Pancreas (tissue), 10 donors: ENCODE results near the gene MROH2A. TPM values are rescaled to one million over a fixed set of nuclear protein-coding genes. Genes with fewer than 3 reads are reported as not detected.

Experiments used
- ATAC-seq, 4 donors: fragments of 200-7000 bp; cut with Tn5 transposase; one replicate each; pipeline versions ENCODE4 v1.8.0 to v1.9.1; 2020; ENCODE audit warnings: mild to moderate bottlenecking in 4 of 4, moderate library complexity in 4 of 4
- DNase-seq, 6 donors: peaks; one replicate each; pipeline ENCODE4 v3.0.0-alpha.2; 2020
- FAIRE-seq: peaks from 2 replicates; lab custom pipeline; 2012; peaks lifted over from hg19 to GRCh38; lab: Jason Lieb, UNC
- H3K27ac ChIP-seq, 4 donors: fragments of 200-600 bp; sonication (generic); 1 replicate in 3 of 4; 2 replicates in 1 of 4; pipeline versions ENCODE4 v1.5.0 to v1.8.0; 2020
- H3K27me3 ChIP-seq, 4 donors: fragments of 200-600 bp; one replicate each; pipeline ENCODE4 v1.8.0; 2021
- H3K36me3 ChIP-seq, 3 donors: fragments of 200-600 bp; sonication (generic) in 1 of 3; one replicate each; pipeline versions ENCODE4 v1.5.0 to v1.8.0; 2020 to 2021
- H3K4me1 ChIP-seq, 3 donors: fragments of 200-600 bp; one replicate each; pipeline ENCODE4 v1.8.0; 2021
- H3K4me3 ChIP-seq, 4 donors: fragments of 200-600 bp; sonication (generic) in 2 of 4; one replicate each; pipeline versions ENCODE4 v1.5.0 to v1.8.0; 2020 to 2021
- H3K9me3 ChIP-seq, 4 donors: fragments of 200-600 bp; one replicate each; pipeline ENCODE4 v1.8.0; 2021
- CTCF ChIP-seq, 4 donors: fragments of 200-600 bp; sonication (generic) in 3 of 4; IDR thresholded peaks; one replicate each; pipeline versions ENCODE4 v1.5.0 to v1.8.0; 2021; ENCODE audit warnings: antibody characterized with exemption in 4 of 4
- WGBS, 2 donors: extraction: QIAGEN DNeasy Blood & Tissue Kit; methylation state at CpG; one replicate each; pipeline ENCODE4 v1.1.7; 2013; 5-methylcytosine and 5-hydroxymethylcytosine counted together
- intact Hi-C, 3 donors: fragments of 100-400 bp; cut with DNase I; formaldehyde crosslinking; loops; one replicate each; pipeline versions ENCODE4 v1.11.1 to v1.14.2; 2022
- polyA plus RNA-seq, 2 donors: library from polyadenylated mRNA; stranded (reverse); fragments of 200-250 nt; gene quantifications; one replicate each; pipeline ENCODE4 v1.2.3, GENCODE V29; 2013
- total RNA-seq, 6 donors: library from RNA; stranded (reverse); fragmentation: NEBNext Ultra II Directional in 4 of 6; extraction: Animal tissue kit (Norgen Biotek cat#: 25700) in 4 of 6; gene quantifications; one replicate each; pipeline versions ENCODE4 v1.2.1 to v1.2.4, GENCODE V29; 2021 to 2023
- donor health status: healthy with polysubstance abuse.
- donor health status: DM: no; HTN: no; CAD: no; lungs with moderate emphysema.
- donor health status: DM: no; HTN: no; CAD: no.
- donor health status: control.
- donor health status: control.
- donor health status: Bipolar disorder and iron deficiency.
- donor health status: DM: yes; HTN: yes; CAD: no.
- donor health status: DM: no; HTN: no; CAD: no.
- donor health status: DM: no; HTN: no; CAD: no.
- donor health status: DM: yes; HTN: yes; CAD: no.

Gene MROH2A
- total and polyA plus RNA-seq, 8 donors = not detected

DNA sequence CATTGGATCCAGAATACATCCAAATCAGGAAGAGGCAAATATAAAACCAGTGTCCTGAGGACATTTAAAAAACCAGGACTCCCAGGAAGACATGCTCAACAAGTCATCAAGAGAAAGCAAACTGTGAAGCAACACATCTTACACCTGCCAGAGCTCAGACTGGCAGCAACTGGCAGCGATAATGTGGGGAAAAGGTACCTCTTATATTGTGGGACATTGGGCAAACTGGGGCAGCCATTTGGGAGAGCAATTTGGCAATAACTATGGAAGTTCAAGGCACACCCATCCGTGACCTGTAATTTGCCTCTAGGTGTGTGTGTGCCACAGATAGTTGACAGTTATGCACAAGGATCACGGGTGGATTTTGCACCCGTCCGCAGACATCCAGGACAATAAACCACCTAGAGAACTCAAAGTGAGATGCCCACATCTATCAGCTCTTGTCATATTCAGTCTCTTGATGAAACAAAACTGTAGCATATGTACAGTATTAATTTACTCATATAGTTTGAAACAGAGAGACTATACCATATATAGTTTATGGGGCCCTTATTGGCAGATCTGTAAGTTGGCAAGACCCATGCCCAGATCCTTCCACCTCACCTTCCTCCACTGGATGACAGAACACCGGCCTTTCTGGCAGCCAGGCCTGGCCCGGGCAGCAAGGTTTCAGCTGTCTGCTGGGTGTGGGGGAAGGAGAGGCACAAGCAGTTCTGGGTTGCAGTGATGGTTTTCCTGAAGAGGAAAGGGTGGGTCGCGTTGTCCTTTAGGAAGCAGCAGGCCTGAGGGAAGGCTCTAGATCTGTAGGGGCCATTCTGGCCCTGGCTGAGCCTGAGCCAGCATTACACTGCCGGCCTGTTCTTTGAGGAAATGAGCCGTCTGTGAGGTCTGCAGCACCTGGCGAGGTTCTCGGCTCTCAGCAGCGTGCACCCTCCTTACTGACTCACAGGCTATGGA lies 57.4 kb downstream of the MROH2A start:
- intact Hi-C loops = no loop called here
- ATAC-seq (no peak), DNase-seq (peak in 1 of 6 donors; percentile 28), FAIRE-seq (no peak)
- no peak for TF ChIP-seq CTCF (IDR thresholded peaks at IDR 0.05)
- WGBS, 2 donors = 83 to 85% methylated on average over 14 of the region's 14 CpGs
- H3K4me3 ChIP-seq = no peak overlapping the region
- no peak overlapping the region for H3K27ac ChIP-seq
- H3K36me3 ChIP-seq = no peaks in the 10 kb centered on the region
- no peaks in the 10 kb centered on the region for H3K4me1 ChIP-seq
- H3K27me3 ChIP-seq = no peaks in the 10 kb centered on the region
- H3K9me3 ChIP-seq = no peaks in the 10 kb centered on the region

- H3K36me3 ChIP-seq = no peaks in the 10 kb centered on the region
- H3K27ac ChIP-seq = no peak overlapping the region
- no peaks in the 10 kb centered on the region for H3K4me1 ChIP-seq
- DNase-seq = no peak
- 95 to 97% methylated on average over 7 of the region's 7 CpGs for WGBS, 2 donors
- intact Hi-C loops = no loop called here
- no peak for ATAC-seq
- no peaks in the 10 kb centered on the region for H3K27me3 ChIP-seq
- FAIRE-seq = no peak
- no peak for TF ChIP-seq CTCF (IDR thresholded peaks at IDR 0.05)
- no peaks in the 10 kb centered on the region for H3K9me3 ChIP-seq
- no peak overlapping the region for H3K4me3 ChIP-seq
These were observed 58.2 kb downstream of the MROH2A start for GRCh38 chr2:233836359-233836758.

DNA sequence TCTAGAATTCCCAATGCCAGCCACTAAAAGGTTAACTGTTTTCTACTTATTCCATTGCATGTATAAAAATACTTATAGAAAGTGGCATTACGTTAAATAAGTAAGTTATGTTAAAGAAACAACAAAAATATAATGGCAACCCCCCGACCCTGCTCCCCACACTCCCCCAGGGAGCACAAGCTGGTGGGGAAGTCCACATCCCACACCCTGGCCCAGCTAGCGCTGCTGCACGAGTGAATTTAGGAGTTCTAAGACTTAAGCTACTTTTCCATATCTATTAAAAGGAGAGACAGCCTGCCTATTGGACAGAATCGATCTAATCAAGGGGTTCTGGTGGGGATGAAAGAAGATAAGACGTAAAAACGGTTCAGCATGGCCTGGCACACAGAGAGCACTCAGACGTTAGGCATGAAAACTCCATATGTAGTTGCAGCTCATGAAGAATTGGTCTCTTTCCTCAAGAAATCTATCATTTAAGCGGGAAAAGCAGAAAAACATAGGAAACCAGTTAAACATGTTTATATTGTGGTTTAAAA lies 59.6 kb downstream of the MROH2A start:
- Histone ChIP-seq H3K27me3 (no peaks in the 10 kb centered on the region), H3K27ac (no peak overlapping the region), H3K4me3 (no peak overlapping the region), H3K9me3 (no peaks in the 10 kb centered on the region), H3K4me1 (no peaks in the 10 kb centered on the region), H3K36me3 (no peaks in the 10 kb centered on the region)
- no peak for ATAC-seq
- WGBS, 2 donors = 87% methylated on average over 9 of the region's 9 CpGs
- intact Hi-C loops = no loop called here
- no peak for FAIRE-seq
- TF ChIP-seq CTCF (IDR thresholded peaks at IDR 0.05) = no peak
- no peak for DNase-seq

- no peaks in the 10 kb centered on the region for H3K36me3 ChIP-seq
- intact Hi-C loops = no loop called here
- 69% methylated on average over 7 of the region's 7 CpGs for WGBS, 2 donors
- no peak for TF ChIP-seq CTCF (IDR thresholded peaks at IDR 0.05)
- FAIRE-seq (no peak), ATAC-seq (no peak), DNase-seq (no peak)
- H3K4me3 ChIP-seq = no peak overlapping the region
- no peaks in the 10 kb centered on the region for H3K4me1 ChIP-seq
- H3K27me3 ChIP-seq = no peaks in the 10 kb centered on the region
- H3K27ac ChIP-seq = no peak overlapping the region
- no peaks in the 10 kb centered on the region for H3K9me3 ChIP-seq
These were observed 60.1 kb downstream of the MROH2A start for GRCh38 chr2:233838251-233838650.
